HG02885 (cell line): ENCODE measurements around the gene CFAP73.
"Not testable (repeated sequence)": the region's sequence is repeated elsewhere in the genome, so short reads cannot be mapped to it uniquely, and the experiment has no call there.

Experiments used
- ATAC-seq: cut with Tn5 transposase; IDR thresholded peaks from one replicate; pipeline ENCODE4 v1.9.1; 2021; ENCODE audit warnings: mild to moderate bottlenecking; ENCODE audit not compliant: unreplicated experiment, poor library complexity

CFAP73 gene

DNA sequence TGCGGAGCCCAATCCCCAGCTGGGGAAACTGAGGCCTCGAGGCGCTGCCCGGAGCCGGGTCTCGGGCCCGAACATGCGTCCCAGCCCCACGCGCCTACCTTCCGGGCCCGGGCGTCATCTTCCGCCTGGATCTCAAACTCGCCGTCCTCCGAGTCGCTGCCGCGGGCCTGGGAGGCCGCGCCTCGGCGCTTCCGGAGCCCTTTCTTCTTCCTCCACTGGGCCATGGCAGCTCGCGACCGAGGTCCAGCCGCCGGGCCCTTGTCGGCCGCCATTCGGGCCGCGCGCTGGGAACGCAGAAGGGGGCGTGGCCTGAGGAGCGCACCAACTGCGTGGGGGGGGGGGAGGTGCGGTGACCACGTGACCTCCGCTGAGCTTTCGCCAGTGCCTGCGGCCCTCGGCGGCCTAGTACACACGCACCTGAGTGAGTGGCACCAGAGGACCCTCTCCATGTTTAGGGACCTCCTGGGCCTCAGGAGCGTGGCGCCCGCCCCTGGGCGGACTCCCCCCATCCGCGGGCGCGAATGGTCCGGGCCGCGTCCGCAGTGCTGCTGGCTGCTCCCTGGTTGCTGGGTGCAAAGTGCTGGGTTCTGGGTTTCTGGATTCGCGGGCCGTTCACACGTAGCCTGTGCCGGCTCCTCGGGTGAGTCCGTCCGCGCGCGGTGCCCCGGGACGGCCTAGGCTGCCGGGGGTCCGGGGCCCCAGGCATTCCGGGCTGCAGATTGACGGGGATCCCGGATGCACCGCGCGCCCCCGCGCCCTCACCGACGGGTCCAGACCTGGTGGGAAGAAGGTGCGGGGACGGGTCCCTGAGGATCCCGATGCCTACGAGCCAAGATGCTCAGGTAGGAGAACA lies 35.9 kb downstream of the CFAP73 start, which contains the start of the genes DDX54 and RITA1:
DDX54 (minus strand) TSS at position 299 of the 853 bp plus-strand sequence; CDS start at position 272, 27 bp downstream.
RITA1 (plus strand) TSS at position 542 of the 853 bp plus-strand sequence. CDS start 1,026 bp downstream, outside the sequence.
- peak; percentile 51 for ATAC-seq

DNA sequence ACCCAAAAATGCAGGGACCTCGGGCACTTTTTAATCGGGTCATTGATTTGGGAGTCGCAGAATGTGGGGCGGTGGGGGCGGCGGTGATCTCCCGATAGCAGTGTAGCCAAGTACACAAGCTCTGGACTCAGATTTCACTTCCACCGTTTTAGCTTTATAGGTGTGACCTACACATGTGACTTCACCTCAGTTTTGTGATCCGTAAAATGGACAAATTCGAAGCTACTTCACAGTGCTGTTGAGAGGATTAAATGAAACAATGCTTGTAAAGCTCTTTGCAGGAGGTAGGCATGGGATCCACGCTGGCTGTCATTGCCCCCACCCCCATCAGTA lies 36.5 kb downstream of the CFAP73 start:
- ATAC-seq: no peak

DNA sequence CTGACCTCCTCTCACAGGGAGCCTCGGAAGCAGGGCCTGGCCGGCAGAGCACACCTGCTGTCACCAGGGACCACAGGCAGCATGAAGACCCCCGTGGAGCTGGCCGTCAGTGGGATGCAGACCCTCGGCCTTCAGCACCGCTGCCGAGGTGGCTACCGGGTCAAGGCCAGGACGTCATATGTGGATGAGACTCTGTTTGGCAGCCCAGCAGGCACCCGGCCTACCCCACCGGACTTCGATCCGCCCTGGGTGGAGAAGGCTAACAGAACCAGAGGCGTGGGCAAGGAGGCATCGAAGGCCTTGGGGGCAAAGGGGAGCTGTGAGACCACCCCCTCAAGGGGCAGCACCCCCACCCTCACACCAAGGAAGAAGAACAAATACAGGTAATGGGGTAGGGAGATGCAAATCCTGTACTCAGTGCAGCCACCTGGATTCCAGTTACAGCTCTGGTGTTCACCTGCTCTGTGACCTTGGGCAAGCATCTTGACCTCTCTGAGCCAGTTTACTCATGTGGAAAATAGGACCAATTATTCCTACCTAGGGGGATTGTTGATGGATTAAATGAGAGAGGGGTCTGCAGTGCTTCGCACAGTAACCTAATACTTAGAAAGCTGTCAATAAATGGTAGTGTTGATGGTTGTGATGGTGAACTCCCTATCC lies 37.3 kb downstream of the CFAP73 start:
- ATAC-seq: no peak

DNA sequence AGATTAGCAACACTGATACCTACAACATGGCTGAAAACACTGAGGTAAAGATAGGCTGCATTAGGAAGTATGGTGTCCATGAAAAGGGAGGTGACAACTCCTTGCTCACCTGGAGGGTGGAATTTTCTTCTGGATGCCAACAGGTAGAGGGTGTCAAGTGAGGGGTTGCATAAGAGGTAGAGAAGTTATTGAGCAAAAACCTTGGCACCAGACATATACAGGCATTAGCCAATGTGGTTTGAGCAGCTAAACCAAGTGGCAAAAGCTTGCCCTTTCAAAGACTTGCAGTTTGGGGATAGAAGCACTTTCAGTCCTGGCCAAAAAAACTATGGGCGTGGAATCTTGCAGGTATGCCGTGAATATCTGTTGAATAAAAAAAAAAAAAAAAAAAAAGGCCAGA lies 39.8 kb downstream of the CFAP73 start:
- ATAC-seq: no peak

DNA sequence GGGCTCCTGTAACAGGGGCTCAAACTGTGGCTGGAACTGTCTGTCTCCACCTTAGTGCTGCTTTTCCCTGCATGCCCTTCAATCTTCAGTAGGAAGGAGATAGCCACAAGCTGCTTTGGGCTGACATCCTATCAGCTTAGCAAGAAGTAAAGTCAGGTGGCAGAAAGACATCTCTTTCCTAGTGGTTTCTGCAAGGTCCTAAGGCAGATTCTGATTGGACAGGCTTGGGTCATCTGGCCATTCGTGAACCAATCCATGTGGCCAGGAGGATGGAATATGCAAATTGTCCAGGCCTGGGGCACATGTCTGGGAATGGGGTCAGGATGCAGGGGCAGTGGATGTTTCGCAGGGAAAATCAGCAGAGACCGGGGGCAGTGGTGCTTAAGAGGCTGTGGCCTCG lies 41.2 kb downstream of the CFAP73 start:
- no peak for ATAC-seq

DNA sequence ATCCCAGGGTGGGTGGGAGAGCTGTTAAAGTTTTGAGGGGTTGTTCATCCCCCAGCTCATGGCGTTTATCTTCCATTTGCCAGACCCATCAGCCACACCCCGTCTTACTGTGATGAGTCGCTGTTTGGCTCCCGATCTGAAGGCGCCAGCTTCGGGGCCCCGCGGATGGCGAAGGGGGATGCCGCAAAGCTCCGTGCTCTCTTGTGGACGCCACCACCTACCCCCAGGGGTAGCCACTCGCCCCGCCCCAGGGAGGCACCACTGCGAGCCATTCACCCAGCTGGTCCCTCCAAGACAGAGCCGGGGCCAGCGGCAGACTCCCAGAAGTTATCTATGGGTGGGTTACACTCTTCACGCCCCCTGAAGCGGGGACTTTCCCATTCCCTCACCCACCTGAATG lies 41.7 kb downstream of the CFAP73 start:
- ATAC-seq: no peak

DNA sequence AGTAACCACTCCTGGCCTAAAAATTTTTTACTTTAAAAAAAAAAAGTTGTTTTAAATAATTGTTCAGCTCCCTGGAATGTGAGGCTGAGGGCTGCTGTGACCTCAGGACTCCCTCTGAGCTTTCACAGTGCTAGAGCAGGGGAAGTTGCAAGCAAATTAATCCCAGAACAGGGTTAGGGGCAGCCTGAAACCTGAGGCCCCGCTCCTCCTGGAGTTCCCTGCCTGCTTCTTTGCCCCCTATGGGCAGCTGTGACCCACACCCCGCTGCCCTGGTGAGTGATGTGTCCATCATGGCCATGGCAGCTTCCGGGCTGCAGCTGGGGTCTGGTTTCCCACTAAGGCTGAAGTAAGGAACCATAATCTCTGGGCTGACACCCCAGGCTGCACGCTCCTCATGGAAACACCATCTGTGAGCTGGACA lies 45.5 kb downstream of the CFAP73 start:
- ATAC-seq: no peak

DNA sequence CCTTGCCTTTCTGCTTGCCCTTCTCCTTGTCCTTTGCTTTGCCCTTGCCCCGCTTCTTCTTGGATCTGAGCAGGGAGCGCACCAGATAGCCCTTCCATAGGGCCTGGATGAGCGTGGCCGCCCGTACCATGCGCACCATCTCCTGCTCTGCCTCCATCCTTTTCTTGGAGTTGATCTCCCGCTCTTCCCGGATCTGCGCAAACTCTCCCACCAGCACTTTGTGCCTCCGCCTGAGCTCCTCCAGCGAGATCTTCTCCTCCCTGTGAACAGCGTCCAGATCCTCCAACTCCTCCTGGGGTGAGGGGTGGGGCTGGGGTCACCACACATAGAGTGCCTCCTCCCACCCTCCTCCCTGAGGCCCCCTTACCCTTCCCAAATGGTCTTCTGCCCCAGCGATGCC lies 46.1 kb downstream of the CFAP73 start:
- ATAC-seq: no peak

DNA sequence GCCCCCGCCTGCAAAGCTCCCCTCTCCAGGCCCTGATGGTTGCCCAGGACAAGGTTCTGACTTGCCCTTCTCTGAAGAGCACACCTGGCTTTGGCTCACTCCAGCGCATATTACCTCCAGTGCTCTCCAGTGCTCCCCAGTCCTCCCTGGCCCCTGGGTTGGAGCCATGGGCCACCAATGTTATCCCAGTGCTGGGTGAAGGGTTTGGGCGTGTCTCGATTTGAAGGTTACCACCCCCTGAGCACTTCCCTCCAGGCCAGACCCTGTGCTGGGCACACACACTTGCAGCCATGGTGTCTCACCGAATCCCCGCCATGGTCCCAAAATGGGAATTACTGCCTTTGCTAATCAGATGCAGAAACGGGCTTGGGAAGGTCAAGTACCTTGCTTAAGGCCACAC lies 47.1 kb downstream of the CFAP73 start:
- ATAC-seq: no peak

DNA sequence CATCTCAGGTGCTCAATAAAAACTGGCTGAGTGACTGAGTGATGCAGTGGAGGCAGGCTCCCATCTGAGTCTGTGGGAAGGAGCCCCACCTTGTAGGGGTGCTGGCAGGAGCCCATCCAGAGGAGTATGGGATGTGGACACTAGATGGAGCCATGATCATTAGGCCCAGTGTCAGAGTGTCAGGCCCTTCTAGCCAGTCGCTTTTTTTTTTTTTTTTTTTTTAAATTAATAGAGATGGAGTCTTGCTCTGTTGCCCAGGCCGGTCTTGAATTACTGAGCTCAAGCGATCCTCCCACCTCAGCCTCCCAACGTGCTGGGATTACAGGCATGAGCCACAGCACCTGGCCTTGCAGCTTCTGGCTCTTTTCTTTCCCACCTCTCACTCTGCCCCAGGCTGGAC lies 47.5 kb downstream of the CFAP73 start:
- peak; percentile 66 for ATAC-seq

DNA sequence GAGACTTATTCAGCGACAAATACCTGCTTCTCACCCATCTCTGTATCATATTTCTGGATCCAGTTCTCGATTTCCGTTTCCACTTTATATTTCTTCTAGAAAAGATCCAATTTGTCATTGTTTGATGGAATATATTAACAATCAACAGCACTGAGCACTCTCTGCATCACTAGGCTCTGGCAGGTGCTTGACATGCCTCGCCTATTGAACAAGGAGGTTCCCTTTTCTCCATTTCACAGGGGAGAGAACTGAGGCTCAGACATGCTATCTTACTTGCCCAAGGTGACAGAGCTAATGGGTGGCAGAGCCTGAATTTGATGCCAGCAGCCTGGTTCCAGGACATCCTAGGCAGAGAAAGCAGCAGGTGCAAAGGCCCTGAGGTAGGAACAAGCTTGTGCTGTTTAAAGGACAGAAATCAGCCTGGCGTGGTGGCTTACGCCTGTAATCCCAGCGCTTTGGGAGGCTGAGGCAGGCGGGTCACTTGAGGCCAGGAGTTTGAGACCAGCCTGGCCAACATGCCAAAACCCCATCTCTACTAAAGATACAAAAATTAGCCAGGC lies 48.1 kb downstream of the CFAP73 start:
- ATAC-seq: no peak

DNA sequence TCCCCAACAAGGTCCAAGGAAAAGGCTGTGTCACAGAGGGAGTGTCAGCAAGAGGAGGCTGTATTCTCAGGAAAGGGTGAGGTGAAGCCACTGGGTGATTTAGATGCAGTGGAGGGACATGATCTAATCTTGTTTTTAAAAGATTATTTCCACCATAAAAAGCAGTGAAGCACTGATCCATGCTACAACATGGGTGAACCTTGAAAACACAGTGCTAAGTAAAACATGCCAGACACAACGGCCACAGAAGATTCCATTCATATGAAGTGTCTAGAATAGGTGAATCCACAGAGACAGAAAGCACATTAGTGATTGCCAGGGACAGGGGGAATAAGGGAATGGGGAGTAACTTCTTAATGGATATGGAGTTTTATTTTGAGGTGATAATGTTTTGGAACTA lies 48.8 kb downstream of the CFAP73 start:
- ATAC-seq: no peak

DNA sequence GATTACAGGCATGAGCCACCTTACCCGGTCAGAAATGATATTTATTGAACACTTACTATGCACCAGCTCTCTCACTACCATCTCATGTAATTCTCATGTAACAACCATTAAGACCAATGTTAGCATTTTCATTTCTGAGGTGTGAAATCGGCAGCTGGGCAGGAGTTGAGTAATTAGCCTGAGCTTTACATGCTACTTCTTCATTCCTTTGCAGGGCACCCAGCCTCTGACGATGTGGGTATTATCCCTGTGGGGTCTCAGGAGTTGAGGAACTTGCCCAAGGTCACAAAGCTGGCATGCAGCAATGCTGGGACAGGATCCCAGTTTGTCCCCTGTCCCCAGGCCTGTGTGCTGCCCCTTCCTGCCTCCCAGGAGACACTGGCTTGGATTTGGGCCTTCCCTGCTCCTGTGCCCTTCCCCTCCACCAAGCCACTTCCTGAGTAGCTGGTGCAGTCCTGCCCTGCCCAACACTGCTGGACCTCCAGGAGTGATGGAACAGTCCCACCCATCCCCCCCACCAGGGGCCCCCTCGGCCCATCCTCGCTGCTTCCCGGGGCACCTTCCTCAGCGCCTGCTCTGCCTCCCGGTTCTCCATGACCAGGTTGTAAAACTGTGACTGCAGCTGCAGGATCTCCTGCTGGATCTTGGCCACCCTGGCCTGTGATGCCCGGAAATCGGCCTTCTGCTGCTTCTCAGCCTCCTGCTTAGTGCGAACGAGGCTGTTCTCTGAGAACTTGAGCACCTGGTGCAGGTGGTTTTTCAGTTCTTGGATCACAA lies 50.7 kb downstream of the CFAP73 start:
- ATAC-seq: no peak

DNA sequence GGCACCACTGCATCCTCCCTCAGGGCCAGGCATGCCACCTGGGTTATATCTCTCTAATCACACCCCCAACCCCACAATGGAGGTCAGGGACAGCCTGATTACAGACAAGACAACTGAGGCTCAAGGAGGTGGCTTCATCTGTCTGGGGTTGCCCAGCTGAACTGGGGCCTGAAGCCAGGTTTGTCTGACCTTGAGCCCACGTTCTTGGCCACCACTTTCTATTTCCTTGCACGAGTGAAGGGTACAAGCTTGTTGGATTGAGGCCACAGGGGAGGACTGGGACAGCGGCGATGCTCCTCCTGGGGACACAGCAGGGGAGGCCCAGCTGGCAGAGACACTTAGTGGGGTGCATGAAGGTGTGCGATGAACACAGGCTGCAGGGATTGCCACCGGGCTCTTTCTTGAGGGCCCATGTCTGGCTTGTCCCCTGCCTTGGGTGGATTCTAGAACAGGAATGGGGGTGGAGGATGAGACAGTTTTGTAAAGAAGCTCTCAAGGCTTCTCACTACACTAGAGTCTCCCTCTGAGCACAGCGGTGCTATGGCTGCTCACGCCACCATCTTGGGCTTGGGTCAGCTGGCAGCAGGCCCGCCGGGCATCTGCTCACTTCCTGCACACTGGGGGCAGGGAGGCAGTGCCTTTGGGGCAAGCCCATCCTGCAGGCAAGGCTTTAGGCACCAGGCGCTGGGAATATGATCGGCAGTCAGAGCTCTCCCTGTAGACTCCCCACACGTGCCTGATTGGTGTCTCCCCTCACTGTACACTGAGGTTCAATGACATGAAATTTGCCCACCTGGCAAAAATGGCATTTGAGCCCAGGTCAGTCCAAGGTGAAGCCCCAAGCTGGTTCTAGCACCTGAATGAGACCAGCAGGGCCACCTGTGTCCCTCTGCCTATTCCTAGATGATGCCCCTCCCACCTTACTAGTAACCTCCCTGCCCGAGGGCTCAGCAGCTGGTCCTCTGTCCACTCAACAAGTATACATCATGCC lies 52.0 kb downstream of the CFAP73 start:
- ATAC-seq: no peak

DNA sequence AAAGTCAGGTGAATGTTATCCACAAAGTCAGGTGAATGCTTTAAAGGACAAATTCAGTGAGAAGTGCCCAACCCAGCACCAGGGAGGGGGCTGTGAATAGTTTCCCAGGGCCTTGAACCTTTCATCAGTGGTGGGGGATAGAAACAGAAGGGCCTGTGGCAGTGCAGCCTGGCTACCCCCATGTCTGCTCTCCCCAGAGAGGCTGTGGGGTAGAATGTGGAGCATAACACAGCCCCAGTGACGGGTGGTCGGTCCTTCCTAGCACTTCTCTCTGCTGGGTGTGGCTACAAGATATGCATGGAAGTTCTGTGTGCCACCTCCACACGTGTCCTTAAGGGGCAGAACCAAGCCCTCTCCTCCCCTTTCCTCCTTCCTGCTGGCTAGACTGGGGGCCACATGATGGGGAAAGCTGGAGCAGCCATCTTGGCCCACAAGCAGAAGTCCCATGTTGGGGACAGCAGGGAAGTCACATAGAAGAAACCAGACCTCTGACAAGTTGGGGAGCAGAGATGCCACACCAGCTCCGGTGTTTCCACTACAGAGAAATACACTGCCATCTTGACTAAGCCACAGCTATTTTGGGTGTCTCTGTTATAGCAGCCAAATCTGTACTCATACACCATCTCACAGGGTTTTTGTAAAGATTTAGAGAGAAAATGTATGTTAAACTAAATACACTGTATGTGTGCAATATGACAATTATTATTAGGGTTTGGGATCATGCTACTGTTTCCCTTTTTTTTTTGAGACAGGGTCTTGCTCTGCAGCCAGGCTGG lies 53.0 kb downstream of the CFAP73 start:
- ATAC-seq: no peak

DNA sequence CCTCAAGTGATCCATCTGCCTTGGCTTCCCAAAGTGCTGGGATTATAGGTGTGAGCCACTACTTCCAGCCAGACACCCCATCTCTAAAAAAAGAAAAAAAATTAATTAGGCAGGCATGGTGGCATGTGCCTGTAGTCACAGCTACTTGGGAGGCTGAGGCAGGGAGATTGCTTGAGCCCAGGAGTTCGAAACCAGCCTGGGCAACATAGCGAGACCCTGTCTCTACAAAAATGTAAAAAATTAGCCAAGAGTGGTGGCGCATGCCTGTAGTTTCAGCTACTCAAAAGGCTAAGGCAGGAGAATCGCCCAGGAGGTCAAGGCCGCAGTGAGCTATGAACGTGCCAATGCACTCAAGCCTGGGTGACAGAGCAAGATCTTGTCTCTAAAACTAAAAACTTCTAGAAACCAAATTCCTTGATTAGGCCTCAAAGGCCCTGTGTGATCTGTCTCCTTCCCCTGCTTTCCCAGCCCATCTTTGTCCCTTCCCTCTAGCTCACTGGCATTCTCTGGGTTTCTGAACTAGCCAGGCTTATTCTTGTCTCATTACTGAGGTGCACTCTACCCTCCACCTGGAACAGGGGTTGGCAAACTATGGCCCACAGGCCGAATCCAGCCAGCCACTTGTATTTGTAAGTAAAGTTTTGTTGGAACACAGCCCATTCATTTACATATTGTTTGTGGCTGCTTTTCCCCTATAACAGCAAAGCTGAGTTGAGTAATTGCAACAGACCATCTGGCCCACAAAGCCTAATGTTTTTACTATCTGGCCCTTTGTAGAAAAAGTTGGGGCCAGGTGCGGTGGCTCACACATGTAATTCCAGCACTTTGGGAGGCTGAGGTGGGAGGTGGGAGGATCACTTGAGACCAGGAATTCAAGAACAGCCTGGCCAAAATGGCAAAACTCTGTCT lies 54.6 kb downstream of the CFAP73 start:
- no peak for ATAC-seq

DNA sequence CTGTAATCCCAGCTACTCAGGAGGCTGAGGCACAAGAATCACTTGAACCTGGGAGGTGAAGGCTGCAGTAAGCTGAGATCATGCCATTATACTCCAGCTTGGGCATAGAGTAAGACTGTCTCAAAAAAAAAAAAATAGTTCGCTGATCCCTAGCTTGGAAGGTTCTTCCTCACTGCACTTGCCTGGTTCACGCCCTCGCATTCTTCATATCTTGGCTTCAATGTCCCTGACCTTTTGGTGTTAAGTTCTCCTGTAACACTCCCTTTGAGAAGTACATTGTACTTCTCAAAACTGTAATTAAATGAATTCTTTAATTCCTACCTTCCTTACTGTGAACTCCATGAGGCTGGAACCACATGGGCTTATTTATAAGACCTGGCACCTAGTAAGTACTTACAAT lies 55.3 kb downstream of the CFAP73 start:
- ATAC-seq: no peak

DNA sequence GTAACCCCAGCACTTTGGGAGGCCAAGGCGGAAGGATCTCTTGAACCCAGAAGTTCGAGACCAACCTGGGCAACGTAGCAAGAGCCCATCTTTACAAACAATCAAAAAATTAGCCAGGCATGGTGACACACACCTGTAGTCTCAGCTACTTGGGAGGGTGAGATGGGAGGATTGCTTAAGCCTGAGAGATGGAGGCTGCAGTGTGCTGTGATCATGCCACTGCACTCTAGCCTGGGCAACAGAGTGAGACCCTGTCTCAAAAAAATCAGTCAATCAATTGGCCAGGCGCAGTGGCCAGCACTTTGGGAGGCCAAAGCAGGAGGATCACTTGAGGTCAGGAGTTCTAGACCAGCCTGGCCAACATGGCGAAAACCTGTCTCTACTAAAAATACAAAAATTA lies 57.3 kb downstream of the CFAP73 start:
- ATAC-seq: not testable (repeated sequence)
